Hematopoietic multipotent progenitor cell (in vitro differentiated cells): Measurements from ENCODE around the gene TLL2. TPM values are rescaled to one million over a fixed set of nuclear protein-coding genes. Genes with fewer than 3 reads are reported as not detected.

Source experiments
- DNase-seq, 3 donors: peaks; one replicate each; pipeline ENCODE4 v3.0.0-alpha.2; 2011 to 2015; ENCODE audit warnings: low read depth in 2 of 3, low spot score in 2 of 3
- total RNA-seq: library from RNA; depleted of rRNA; stranded (reverse); fragments of >200 nt; gene quantifications from one replicate; pipeline ENCODE4 v1.2.3, GENCODE V29; 2012

The TLL2 gene
- total RNA-seq, 1 donor = 0.27 TPM

DNA sequence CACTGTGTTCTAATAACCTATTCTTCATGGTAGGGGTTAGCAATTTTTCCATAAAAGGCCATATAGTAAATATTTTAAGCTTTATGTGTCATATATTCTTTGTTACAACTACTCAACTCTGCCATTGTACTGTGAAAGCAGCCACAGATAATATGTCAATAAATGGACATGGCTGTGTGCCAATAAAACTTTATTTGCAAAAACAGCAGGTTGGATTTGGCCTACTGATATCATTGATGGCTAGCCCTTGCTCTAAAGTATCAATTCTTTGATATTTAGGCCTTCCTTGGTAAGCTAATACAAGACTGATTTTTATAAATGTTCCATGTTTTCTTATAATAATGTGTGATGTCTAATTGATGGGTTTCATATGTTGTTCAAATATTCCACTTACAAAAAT lies 77.7 kb downstream of the TLL2 start:
- no peak for DNase-seq

DNA sequence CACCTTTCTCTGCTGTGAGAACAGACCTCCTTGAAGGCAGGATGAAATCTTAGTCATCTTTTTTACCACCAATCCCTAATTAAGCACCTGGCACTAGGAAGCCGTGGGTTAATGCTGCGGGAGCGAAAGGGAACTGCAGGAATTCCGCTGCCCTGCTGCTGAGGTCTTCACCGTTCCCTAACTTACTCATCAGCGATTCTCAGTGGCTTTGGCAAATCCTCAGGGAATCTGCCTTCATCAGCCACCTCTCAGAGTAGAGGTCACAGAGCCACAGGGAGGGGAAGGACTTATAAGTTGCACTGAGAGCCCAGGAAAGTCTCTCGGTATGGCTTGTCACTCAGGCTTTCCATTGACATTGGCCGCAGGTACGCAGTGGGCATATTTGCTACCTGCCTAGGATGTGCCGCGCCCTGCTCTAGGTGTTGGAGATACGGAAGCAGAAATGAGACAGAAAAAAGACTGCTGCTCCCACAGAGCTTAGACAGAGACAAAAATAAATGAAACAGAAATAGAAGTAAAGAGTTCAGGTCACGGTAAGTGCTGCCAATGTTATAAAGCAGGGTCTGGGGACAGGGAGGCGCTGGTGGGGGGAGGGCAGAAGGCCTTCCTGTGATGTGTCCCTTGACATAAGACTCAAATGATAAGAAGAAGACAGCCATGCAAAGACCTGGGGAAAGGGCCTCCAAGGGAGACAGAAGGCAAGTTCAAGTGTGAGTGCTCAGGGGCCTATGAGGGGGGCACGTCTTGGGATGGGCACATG lies 82.3 kb downstream of the TLL2 start:
- no peak for DNase-seq

DNA sequence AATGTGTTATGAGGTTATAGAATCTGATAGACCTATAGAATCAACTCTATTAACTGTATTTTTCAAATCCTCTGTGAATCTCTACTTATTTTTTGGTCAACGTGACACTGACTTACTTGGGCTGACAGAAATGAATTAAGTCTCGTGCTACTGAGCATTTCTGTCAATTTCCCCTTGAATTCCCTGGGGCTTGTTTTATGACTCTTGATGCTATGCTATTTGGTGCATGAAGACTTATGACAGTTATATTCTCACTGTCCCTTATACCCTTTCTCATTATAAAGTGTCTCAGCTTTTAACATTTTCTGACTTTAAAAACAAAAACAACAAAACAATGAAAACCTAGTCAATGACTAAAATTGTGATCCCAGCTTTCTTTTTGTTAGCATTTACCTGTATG lies 86.4 kb downstream of the TLL2 start:
- no peak for DNase-seq

DNA sequence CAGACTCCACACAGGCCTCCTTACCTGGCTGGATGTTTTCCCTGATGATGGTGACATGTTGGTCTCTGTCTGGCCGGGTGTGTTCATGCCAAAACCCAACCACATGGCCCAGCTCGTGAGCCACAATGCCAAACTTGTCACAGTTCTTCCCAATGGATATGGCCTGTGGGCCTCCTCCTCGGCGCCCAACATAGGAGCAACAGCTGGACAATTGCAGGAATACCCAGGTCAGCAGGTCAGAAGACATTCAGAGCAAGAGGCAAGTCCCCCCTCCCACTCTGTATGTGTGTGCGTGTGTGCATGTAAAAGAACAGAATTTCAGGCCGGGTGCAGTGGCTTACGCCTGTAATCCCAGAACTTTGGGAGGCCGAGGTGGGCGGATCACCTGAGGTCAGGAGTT lies 91.2 kb downstream of the TLL2 start:
- no peak for DNase-seq

DNA sequence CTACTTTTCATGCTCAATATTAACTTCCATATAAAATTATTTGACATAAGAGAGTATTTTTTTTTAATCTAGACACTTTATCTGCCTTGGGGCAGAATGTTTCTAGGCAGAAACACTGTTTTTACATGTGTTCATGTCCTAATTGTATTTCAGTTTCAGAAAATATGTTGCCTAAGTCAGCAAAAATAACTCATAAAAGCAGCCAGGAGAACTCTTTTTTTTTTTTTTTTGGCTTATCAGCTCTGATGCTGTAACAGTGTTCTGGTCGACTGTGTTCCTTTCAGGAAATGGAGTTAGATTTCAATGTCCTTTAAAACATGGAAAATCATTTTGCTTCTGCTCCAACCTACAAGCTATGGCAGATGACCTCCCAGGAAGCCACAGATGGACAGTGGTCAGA lies 91.7 kb downstream of the TLL2 start:
- no peak for DNase-seq

DNA sequence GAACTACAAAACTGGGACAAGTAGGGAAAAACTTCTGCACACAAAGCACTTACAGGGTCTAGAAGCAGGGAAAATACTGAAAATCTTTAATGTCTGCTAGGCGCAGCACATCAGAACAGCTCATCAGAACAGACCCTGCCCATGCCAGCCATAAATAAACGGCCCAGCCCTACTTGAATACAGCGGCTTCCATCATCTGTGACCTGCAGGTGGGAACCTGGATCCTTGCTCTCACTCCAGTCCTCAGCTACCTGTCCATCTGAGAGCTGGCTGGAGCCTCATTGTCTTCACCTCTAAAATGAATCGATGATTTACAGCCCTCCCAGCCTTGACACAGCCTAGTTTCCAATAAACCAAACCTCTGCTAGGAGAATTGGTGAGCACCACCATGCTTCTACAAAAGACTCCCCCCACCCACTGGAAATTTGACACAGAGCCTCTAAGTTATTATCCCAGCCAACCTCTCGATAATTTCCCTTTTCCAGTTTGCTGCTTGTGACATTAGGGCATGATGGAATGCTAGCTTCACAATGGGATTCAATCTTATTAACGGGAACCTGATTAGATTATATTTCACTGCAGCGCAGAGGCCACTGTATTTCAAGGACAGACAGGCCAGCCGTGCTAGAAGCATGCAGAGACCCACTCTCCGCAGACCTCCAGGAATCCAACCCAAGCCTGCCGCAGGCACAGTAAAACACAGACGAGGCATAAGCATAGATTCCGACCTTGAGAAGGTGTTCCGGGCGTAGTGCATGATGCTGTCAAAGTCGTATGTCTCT lies 93.3 kb downstream of the TLL2 start:
- no peak for DNase-seq

DNA sequence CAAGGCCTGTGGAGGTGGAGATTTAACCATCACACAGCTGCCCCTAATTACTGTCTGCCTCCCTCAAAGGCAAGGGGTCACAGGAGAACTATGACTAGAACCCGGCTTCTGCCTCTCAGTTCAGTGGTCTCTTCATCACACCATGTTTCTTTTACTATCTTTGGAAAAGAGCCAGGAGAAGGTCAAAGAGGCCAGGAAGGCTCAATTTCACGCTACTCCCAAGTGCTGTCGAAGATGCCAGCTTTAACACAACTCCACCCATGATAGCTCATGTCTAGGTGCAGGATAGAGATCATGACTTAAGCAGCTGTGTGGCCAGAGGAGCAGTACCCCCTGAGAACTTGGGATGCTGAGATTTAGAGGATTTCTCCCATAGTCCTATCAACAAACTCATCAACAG lies 94.4 kb downstream of the TLL2 start:
- DNase-seq = no peak

DNA sequence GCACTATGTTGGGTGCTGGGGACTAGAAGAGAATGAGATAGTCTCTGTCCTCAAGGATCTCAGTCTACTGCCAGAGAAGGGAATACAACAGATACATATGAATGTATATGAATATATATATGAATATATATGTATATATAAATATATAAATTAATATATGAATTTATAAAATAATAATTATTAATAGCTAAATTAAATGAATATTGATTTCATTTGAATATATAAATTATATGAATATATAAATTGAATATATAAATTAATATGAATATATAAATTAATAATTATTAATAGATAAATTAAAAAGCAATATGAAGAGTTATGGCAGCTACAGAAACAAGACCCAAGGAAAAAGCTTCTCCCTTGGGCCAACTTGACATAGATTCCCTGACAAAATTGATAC lies 95.1 kb downstream of the TLL2 start:
- DNase-seq = no peak

DNA sequence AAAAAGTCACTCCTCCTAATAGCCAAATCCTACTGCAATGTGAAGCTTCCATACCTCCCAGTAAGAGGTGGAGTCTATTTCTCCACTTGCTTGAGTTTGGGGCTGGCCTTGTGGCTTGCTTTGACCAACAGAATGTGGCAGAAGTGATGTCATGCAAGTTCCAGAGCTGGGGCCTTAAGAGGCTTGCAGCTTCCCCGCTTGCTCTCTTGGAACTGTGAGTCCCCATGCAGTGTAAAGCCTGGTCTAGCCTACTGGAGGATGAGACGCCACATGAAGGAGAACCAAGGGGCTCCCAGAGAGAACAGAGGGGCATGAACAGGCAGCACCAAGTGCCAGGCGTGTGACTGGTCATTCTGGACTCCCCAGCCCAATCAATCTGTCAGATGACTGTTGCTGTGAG lies 96.3 kb downstream of the TLL2 start:
- DNase-seq = no peak

DNA sequence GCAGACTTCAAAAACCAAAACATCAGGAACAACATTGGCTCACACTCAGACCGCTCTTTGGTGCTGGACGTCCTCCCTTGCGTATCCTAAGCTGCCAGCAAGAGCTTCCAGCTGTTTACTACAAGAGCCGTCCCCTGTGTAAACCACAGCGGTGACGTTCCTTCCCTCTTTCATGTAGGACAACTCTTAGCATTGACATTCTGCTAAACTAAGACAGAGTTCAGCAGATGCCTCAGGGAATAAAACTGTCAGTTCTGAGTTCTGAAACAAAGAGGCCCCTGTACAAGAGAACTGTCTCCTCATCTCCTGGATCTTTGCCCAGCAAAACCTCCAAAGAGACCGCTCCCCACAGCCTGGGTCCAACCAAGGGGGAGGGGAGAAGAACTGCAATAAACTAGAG lies 97.1 kb downstream of the TLL2 start:
- DNase-seq = no peak

DNA sequence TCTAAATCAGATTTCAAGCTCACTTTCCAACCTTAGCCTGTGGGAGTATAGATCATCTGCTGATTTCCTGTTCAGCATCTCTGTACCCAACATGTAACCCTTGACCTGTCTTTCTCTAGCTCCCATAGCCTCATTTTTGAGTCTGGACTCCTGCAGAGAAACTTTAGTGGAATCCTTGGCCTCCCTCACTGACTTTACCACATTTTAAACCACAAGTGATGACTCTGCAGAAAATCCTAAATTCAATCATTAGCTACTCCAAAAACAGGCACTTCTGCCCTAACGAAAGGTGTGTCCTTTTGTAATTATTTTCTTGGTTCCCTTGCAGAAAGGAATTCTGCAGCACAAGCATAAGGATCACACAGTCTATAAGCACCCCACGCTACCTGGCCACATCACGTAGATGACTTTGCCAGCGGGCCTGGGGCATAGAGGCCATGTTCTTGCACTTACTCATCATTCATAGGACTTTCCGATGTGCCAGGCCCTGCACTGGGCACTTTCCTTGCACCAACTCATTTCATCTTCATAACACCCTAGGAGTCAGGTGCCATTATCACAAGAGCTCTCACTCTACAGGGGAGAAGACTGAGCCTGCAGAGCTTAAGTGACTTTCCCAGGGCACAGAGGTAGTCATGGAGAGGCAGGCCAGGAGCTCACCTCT lies 97.7 kb downstream of the TLL2 start:
- peak in 2 of 3 donors; percentile 49 to 79 for DNase-seq

DNA sequence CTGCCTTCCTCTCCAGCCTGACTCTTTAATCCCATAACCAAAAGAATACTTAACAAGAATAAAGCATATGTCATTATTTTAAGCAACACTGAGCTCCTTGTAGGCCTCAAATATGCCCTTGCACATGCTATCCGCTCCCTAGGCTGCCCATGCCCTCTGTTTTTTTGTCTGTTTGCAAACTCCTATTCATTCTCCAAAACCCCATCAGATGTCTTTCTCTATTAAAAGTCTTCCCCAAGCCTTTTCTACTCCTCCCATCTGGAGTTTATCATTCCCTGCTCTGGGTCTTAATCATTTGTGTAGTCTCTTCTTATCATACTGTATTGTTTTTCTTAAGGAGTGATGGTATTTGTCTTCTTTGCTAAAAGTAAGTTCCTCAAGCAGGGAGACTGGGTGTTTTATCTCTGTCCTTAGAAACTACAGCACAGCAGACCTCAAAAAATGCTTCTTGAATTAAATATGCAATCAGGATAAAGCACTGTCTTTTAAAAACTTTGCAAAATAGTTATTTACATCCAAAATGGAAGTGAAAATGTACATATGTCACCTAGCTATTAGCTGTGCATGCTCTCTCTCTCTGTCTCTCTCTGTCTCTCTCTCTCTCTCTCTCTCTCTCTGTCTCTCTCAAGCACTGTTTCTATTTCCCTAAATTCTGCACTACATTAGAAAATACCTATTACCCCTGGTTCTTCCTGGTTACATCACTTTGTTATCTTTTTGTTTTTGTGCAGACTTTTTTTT lies 98.4 kb downstream of the TLL2 start:
- DNase-seq = no peak

DNA sequence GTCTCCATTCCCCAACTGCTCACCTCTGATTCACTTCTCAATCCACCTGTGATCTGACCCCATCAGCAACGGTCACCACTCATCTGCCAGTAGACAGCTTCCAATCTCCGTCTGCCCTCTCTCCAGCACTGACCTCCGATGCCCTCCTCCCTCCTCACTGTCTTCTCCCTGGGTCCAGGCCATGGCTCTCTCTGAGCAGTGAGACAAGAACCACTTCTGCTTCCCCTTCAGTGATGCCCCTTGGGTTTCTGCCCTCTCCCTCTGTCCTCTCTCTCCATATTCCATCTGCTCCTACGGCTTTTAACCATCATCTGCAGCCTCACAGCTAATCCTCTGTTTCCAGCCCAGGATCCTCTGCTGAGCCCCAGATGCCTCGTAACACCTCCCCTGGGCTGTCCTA lies 99.4 kb downstream of the TLL2 start:
- DNase-seq = no peak

DNA sequence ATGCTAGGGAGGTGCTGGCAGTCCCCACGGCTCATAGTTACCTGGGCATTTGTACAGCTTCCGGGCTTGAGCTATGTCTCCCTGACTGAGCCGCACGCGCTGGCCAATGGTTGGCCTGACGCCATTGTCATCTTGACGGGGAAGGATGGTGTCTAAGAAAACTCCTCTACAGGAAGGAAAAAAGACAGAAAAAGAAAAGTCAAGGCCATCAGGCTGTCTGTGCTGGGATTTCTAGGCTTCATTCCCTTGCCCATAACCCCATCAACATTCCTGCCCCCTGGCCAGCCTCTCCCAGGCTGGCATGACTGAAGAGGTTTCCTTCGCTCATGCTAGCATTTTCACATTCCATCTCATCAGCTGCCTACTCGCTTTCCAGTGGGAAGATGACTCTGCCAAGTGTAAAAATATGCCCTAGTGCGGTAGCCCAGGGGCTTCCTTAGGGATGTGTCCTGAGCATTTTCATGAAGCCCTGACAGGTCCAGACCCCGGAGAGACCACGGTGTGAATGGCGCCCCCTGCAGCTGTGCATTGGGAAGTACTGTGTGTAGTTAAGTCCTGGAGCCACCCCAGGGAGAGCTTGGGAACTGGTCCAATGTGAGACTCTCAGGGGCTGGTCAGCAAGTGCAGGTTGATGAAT lies 100.5 kb downstream of the TLL2 start:
- DNase-seq = no peak

DNA sequence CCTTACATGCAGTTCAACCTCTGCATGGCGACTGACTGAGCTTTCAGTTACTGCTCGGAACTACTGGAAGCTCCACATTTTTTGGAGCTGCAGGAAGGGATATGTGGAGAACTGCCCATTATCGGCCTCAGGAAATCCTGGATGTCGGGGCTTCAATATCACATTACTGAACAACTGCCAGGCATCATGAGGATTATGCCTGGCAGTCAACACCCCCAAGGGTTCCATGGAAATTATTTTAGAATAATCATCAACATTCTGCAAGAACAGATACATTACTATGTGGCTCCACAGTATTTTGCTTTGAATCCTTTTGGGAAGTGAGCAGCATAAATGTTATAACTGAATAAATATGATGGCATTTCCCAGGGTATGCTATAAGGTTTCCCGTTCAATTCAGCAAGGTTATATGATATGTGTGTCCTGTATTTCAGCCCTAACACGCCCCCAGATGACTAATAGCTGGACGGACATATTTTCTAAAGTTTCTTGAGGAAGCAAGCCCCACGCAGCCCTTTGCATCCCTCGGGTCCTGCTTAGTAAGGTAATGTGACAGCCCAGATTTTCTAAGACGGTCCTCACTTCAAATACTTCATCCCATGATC lies 101.9 kb downstream of the TLL2 start:
- no peak for DNase-seq

DNA sequence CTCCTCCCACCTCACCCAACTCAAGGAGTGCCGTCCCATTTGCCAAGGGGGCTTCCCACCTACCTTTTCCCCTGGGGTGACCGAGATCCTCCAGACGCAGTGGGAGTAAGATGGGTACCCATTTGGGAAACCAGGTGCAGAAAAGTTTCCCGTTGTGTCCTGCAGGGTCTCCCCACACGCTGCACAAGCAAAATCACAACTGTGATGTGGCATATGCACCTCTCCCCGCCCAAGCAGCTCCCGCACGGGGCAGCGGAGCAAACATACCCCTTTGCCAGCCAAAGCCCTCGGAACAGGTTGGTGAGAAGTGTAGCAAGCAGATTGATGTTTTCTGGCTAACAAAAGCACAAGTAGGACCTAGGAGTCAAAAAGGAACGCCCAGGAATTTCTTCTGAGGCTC lies 103.4 kb downstream of the TLL2 start:
- no peak for DNase-seq

DNA sequence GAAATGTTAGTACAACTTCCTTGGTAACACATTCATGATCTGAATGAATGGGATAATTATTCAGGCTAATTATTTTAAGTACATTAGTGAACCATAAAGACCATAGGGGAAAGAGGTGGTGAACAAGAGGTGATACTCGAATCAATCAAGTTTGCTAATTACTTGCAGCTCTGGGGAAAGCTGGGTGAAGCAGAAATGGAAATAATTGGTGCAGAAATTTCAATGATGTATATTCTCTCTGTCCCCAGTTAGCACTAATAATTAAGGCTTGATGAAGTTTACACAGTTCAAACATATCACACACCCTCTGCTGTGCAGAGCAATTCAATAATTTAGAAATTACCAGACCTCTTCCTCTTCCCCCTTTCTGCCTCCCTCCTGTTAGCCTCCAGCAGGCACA lies 105.5 kb downstream of the TLL2 start:
- no peak for DNase-seq

DNA sequence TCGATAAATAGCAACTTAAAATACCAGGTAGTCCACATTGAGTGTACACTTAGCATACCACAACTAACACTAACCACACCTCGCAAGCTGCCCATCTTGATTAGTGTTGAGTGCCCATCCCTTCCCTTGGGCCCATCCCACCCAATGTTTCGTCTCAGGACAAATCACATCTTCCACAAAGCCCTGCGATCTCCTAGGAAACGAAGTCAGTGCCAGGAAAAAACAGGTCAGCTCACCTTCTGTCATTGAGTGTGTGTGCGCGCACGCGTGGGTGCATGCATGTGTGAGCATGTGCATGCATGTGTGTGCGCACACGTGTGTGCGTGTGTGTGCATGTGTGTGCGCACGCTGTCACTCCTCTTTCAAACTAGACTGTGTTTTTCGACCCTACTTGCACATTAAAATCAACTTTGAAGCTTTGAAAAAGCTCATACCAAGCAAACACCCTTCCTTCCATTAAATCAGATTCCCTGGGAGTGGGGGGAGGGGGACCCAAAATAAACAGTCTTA lies 106.1 kb downstream of the TLL2 start:
- no peak for DNase-seq

DNA sequence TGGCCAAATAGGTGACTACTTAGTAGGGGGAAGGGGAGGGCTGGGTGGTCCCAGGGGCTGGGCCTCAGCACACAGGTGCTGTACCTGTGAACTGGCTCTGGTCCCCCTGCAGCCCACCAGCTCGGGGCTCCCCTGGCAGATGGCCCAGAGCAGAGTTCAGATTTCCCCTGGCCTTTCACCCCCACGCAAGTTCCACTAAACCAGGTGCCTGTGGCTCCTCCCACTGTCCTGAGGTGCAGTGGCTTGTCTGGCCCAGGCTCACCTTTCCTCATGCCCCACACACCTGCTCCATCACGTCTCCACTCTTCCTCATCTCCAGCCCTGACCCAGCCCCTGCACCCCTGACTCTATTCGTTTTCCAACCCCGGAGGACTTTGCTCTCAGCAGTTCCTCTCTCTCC lies 107.6 kb downstream of the TLL2 start:
- DNase-seq = no peak
